GM19043 (cell line): Measurements from ENCODE around the gene IL15.
"Not testable (repeated sequence)": the region's sequence is repeated elsewhere in the genome, so short reads cannot be mapped to it uniquely, and the experiment has no call there.

ENCODE experiments used
- ATAC-seq: cut with Tn5 transposase; IDR thresholded peaks from one replicate; pipeline ENCODE4 v1.9.1; 2021; ENCODE audit warnings: low read depth; ENCODE audit not compliant: unreplicated experiment

Gene IL15

DNA sequence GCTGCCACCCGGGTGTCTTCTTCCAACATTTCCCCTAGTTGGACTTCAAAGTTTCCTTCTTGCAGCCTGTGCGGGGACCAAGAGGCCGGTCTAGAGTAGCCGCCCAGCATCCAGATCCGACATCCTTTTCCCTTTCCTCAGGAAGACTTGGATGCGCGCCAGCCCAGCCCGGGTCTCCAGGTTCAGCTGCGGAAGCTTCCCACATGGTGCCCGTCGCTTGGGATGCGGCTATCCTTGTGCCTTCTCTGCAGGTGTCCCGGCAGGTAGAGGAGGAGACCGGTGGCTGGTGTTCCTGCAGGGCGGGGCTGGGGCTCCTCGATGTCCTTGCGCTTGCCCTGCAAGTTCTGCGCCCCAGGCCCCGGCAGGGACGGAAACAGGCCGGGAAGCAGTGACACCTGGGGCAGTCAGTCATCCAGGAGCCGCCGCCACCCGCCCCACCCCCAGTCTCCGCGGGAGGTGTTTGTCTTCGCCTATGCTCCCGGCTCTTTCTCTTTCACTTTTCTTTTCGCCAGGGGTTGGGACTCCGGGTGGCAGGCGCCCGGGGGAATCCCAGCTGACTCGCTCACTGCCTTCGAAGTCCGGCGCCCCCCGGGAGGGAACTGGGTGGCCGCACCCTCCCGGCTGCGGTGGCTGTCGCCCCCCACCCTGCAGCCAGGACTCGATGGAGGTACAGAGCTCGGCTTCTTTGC lies at the start of gene IL15:
TSS of gene IL15 (plus strand) at position 502 of the 689 bp plus-strand sequence. CDS start 82,882 bp downstream, outside the sequence.
- ATAC-seq = peak; percentile 59

DNA sequence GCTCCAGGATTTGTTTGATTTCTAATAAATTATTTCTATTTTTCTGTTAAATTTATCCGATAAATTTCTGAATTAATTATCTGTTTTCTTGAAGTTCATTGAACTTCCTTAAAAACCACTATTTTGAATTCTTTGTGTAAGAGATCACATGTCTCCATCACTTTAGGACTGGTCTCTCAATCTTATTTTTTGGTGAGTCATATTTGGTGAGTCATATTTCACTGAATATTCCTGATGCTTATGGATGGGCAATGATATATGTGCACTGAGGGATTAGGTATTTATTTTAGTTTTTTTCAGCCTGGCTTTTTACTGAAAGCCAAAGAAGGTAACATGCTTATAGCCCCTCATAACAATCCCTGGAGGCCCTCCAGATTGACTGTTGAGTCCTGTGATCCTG lies 48.5 kb upstream of the IL15 start:
- no peak for ATAC-seq

DNA sequence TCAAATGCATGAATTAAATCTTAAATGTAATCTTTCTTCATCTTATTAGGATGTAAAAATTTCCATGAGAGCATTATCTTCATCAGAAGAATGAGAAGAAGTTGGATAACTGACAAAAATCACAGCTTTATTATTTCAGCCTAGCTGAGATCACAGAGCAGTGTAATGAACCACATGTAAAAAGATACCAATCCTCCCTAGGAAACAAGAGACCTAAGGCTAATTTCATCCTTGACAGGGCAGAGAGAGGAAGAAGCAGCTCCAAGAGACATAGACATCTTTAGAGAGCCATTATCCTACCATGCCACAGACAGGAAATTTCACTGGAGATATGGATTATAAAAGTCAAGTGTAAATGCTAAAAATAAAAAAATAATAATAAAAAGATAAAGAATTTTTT lies 40.9 kb upstream of the IL15 start:
- no peak for ATAC-seq

DNA sequence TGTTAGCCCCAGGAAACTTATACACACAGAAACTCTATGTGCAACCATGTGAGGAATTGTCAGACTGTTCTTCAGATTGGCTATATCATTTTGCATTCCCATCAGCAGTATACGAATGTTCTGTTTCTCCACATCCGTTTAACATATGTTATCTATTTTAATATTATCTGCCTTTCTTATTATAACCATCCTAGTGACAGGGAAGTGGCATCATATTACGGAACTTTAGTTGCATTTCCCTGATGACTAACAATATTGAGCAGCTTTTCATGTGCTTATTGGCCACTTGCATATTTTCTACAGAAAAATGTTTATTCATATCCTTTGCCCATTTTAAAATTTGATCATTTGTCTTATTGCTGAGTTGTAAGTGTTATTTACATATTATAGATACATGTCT lies 36.5 kb upstream of the IL15 start:
- ATAC-seq = no peak

DNA sequence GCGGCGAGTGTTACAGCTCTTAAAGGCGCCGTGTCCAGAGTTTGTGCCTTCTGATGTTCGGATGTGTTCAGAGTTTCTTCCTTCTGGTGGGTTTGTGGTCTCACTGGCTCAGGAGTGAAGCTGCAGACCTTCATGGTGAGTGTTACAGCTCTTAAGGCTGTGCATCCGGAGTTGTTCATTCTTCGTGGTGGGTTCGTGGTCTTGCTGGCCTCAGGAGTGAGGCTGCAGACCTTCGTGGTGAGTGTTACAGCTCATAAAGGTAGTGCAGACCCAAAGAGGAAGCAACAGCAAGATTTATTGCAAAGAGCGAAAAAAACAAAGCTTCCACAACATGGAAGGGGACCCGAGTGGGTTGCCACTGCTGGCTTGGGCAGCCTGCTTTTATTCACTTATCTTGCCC lies 31.7 kb upstream of the IL15 start:
- ATAC-seq = not testable (repeated sequence)

DNA sequence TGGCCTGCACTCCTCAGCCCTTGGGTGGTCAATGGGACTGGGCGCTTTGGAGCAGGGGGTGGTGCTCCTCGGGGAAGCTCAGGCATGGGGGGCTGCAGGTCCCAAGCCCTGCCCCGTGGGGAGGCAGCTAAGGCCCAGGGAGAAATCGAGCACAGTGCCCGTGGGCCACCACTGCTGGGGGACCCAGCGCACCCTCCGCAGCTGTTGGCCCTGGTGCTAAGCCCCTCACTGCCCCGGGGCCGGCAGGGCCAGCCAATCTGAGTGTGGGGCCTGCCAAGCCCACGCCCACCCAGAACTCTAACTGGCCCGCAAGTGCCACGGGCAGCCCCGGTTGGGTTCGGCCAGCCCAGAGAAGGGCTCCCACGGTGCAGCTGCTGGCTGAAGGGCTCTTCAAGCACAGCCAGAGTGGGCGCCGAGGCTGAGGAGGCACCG lies 30.9 kb upstream of the IL15 start:
- no peak for ATAC-seq

GRCh38 chr4:141609243-141609642 lies 27.1 kb upstream of the IL15 start:
- ATAC-seq = no peak

- no peak for ATAC-seq
These were observed 26.0 kb upstream of the IL15 start for GRCh38 chr4:141610365-141610764.

DNA sequence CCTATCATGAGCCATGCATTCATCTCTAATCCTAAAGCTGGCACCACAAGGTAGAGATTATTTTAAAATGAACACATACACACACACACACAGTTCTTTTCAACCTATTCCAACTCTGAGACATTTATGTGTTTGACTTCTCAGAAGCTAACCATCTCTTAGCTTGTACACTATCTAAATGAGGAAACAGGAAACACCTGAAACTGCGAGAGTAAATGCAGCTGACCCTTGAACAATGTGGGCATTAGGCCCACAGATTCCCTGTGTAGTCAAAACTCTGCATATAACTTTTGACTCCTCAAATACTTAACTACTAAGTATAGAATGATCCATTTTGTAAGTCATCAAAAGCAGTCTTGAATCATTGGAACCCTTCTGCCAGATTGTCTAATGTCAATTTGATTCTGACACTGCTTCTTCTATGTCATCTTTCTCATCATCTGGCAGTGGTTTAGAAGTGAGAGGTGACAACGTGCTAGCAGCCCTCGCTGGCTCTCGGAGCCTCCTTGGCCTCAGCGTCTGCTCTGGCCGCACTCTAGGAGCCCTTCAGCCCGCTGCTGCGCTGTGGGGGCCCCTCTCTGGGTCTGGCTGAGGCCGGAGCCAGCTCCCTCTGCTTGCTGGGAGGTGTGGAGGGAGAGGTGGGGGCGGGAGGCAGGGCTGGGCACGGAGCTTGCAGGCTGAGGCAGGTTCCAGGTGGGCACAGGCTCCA lies 21.4 kb upstream of the IL15 start:
- ATAC-seq = no peak

- not testable (repeated sequence) for ATAC-seq
These were observed 20.8 kb upstream of the IL15 start for GRCh38 chr4:141615587-141615918.

GRCh38 chr4:141620715-141621114 lies 15.7 kb upstream of the IL15 start:
- ATAC-seq = no peak

DNA sequence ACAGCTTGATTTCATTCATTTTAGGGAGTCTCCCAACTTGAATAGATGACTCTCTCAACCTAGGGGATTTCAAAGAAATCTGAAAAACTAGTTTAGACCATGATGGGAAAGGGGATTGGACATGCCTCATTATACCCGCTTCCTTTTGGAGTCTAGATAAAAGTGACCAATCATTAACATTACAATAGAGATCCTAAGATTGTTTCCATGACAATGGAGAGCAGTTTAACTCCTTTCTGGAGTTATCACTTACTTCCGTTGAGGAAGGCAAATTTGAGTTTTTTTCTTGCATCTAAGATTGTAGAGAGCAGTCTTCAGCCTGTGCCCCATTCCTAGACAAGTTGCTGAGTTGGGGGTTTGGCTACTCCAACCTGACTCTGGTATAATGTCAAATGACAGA lies 11.4 kb upstream of the IL15 start:
- no peak for ATAC-seq

DNA sequence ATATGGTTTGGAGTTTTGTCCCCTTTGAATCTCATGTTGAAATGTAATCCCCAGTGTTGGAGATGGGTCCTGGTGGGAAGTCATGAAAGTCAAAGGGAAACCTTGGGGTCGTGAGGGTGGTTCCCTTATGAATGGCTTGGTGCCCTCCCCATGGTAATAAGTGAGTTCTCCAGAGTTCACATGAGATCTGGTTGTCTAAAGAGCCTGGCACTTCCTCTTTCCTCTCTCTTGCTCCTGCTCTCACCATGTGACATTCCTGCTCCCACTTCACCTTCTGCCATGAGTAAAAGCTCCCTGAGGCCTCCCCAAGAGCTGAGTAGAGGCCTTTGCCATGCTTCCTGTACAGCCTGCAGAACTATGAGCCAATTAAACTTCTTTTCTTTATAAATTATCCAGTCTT lies 5.5 kb upstream of the IL15 start:
- ATAC-seq = no peak

- peak; percentile 30 for ATAC-seq
These were observed 674 bp upstream of the IL15 start for GRCh38 chr4:141635736-141636081.

GRCh38 chr4:141636771-141637460 lies 533 bp downstream of the IL15 start:
- peak; percentile 41 for ATAC-seq

DNA sequence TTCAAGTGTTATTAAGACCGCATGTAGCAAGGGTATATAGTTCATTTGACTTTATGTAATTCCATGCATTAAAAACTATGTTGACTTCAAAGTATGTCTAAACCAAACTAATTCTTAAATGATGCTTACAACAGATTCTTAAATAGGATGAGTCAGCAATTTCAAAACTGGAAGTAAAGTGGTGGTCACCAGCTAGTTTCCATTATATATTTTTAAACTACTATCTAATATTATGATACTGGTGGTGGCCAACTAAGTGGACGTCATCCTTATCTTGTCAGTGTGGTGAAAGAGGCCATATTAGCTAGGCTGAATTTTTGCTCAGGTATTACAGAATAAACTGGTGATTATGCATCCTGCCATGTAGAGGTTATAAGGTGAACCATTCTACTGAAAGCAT lies 1.2 kb downstream of the IL15 start:
- no peak for ATAC-seq

DNA sequence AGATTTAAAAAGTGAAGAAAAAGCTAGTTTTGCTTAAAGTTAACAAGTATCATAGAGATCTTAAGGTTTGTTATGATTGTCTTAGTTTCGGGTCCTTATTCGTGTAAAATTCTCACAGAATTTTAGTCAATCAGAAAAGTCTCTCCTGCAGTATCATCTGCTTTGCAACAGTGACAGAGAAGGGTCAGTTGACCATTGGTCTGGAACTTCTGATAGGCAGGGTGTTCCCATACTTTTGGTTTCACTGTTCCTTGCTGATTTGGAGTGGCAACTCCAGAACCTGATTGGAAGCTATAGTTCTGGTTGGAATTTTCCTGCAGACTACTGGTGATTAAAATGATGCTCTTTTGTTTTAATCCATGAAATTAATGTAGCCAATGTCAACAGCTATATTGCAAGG lies 1.8 kb downstream of the IL15 start:
- no peak for ATAC-seq

DNA sequence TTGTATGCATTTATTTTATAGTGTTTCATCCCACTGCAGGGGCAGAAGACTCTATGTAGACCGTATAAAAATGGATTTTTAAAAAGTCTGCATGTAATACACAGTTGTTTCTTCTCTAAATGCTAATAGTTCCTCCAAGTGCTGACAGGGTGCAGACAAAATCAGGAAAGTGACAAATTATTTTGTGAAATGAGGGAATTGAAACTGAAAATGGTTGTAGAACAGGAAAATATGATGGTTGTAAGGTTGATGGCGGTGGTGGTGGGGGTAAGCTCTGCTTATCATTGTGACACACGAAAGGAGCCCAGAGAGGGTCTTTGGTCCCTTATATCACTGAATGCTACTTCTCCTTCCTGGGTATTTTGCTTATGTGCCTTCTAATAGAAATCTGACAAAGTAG lies 4.3 kb downstream of the IL15 start:
- ATAC-seq = no peak

DNA sequence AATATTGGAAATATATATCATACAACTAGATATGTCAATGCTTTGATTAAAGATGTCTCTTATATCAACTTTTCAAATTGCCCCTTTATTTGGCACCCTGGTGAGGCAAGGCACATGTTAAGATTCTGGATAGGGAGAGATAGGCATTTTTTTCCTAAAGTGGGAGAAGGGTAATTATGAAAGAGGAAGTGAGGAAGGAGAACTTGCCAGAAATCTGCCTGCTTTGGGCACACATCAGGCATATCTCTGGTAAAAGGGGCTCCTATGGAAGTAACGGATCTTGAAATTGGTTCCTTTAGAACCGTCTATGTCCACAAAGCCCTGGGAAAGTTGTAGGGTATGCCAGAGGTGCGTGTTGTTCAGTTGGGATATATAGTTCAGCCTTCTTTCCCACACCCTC lies 5.7 kb downstream of the IL15 start:
- no peak for ATAC-seq

DNA sequence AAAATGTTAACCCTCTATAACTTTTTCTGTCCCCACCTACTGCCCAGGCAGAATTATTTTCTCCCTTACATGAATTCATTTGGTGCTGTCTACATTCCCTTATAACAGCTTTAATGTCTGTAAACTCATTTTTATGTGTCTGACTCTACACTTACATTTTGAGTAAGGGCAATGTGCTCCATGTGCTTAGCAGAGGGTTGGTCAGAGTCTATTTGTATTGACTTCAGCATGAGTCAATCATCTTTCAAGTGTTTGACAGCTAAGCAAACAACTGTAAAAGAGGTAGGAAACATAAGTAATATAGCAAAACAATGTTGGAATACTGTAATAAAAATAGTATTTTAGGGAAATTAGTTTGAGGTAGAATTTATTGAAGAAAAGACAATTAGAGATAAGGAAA lies 6.3 kb downstream of the IL15 start:
- no peak for ATAC-seq

DNA sequence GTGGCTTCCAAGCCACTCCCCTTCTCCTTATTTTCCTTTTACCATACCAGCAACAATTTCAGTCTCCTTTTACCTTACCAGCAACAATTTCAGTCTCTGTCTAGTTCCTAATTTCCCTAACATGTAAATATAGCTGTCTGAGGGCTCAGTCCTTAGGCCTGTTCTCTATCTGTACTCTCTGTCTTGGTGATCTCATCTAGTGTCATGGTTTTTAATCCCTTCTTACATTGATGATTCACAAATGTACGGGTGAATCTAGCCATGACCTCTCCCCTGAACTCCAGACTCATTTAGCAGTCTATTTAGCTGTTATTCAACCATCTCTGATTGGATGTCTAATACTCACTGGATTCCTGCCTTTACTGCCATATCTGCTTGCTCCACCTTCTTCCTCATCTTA lies 7.2 kb downstream of the IL15 start:
- peak; percentile 46 for ATAC-seq
